Stimulated activated CD8-positive, alpha-beta memory T cell treated with anti-CD3 and anti-CD28 coated beads, Interleukin-15, amount 100 ng/mL, for 4 hours (primary cell): ENCODE measurements around the gene KLHDC10.
"Not testable (repeated sequence)": the region's sequence is repeated elsewhere in the genome, so short reads cannot be mapped to it uniquely, and the experiment has no call there.

Source experiments
- DNase-seq, 2 donors: peaks; one replicate each; pipeline ENCODE4 v3.0.0-alpha.2; 2020; ENCODE audit warnings: low read depth in 2 of 2

Gene KLHDC10

DNA sequence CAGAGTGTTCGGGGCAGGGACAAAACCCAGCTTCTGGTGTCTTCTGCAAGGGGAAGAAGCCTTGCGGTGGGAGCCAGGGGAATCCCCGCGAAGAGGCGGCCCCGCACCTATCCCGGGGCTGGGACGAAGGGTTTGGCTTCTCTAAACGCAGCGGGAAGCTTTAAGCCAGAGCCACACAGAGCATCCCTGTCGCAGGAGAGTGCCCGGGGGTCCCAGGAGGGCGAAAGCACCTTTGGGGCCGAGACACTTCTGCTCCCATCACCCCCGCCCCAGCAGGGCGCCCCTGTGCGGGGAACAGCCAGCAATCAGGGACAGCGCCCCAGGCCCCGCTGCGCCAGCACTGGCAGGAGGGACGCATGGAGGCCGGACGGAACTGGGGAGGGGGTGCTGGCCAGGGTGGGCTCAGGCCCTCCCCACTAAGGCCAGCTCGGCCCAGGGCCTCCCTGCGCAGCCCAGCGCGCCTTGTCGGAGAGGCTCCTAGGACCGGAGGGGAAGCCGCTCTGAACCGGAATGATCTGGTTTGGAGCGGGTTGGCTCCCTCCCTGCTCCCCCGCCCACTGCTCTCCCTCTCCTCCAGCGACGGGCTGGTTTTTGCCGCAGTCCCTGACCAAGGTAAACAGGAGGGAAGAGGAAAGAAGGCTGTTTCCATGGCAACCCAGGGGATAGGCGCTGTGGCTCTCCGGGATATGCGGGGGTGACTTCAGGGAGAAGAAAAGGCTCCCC, 71.0 kb downstream of the KLHDC10 start:
- DNase-seq = no peak

DNA sequence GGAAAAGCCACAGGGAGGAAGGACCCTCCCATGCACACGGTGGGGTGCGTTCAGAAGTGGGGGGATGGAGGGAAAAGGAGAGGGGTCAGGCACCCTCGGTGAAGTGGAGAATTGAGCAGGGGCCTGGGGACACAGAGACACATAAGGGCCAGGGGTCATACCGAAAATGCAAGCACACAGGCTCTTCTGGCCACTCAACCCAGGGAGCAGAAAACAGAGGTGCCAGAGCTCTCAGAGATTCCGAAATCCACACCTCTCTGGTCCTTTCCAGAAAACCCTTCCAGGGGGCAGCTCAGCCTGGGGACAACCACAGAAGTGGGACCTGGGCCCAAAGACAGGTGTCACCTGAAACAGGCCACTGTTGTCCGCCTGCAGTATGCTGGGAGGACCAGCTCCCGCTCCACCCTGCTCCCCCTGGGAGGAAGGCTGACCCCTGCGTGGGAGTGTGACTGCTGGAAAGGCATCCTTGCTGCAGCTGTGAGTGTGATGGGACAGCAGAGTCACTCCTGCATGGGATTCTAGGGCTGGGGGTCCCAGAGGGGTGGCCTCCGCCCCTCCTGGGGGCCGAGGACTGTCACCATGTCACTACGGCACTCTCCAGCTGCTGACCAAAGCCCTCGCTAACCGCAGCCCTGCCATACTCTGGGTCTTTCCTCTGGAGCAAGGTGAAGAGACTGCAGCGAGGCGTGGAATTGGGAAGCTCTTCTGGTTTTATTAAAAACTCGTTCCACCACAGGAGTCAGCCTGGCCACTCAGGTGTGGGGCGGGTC, 71.7 kb downstream of the KLHDC10 start:
- no peak for DNase-seq

DNA sequence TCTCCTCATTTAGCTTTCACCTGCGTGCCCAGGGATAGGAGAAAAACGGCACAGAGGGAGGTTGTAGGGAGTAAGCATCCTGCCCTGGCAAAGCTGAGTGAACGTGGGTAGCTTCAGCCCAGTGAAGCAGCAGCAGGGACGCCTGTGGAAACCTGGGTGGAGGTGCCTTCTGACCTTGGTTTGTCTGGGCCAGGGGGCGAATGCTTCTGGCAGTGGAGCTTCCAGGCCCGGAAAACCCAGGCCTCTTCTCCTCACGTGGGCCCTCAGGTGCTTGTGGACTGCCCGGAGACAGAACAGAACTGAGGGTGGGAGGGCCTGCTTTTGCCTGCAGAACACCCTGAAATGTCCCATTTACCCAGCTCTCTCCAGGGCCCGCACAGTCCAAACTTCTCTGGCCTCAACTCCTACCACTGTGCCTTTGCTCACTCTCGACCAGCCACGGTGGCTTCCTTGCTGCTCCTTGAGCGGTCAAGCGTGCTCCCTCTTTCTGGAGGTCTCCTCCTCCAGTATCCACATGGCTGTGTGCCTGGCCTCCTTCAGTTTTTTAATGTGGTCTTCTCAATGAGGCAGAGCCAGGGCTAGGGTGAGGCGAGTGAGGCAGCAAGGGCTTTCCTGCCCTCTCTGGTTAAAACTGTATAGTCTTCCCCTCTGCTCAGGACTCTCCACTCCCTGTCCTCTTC, 72.5 kb downstream of the KLHDC10 start:
- DNase-seq = no peak

- DNase-seq = no peak
These were observed 73.0 kb downstream of the KLHDC10 start for GRCh38 chr7:130143334-130143732.

DNA sequence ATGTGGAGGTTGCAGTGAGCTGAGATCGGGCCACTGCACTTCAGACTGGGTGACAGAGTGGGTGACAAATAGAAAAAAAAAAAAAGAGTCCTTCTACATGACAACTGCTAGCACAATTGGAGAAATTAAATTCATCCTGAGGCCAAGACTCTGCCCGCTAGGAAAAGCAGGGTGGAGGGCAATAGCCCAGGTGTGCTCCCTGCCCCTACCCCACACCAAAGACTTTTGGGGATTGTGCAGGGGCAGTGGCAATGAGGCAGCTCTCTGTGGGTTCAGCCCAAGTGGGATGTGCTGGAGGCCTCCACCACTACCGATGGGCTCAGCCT, 73.6 kb downstream of the KLHDC10 start:
- no peak for DNase-seq

- DNase-seq = no peak
These were observed 74.2 kb downstream of the KLHDC10 start for GRCh38 chr7:130144312-130145171.

DNA sequence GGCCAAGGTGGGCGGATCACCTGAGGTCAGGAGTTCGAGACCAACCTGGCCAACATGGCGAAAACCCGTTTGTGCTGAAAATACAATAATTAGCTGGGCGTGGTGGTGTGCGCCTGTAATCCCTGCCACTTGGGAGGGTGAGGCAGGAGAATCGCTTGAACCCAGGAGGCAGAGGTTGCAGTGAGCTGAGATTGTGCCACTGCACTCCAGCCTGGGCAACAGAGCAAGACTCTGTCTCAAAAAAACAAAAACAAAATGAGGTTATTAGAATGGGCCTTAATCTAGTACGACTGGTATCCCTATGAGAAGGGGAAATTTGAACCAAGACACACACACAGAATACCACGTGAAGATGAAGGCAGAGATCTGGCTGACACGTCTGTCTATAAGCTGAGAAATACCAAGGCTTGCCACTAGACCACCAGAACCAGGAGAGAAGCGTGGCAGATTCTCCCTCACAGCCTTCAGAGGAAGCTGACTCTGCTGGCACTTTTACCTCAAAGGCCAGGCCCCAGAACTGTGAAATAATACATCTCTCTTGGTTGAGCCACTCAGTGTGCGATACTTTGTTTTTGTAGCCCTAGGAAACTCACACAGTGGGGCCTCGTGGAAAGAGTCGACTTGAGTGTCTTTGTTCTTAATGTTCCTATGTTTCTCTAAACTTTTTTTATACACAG, 75.2 kb downstream of the KLHDC10 start:
- DNase-seq = no peak

- not testable (repeated sequence) for DNase-seq
These were observed 75.8 kb downstream of the KLHDC10 start for GRCh38 chr7:130146142-130146541.

- DNase-seq = no peak
These were observed 76.5 kb downstream of the KLHDC10 start for GRCh38 chr7:130146693-130147405.

- DNase-seq = no peak
These were observed 77.5 kb downstream of the KLHDC10 start for GRCh38 chr7:130147710-130148325.

GRCh38 chr7:130148561-130148960, 78.2 kb downstream of the KLHDC10 start:
- no peak for DNase-seq

GRCh38 chr7:130149281-130150139, 79.2 kb downstream of the KLHDC10 start:
- no peak for DNase-seq

DNA sequence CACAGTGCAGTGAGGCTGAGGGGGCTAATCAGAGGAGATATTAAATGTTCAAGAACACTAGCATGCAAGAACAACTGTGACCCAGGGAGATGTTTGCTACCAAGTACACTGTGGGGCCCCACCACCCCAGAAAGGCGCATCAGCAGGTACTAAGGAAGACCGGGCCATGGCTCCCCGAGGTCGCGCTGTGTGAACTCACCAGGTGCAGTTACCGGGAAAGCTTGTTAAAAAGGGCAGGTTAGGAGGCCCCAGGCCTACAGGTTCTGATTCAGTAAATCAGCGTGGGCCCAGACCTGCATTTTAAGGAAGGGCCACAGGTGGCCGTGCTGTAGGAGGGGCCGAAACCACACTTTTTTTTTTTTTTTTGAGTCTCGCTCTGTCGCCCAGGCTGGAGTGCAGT, 80.3 kb downstream of the KLHDC10 start:
- DNase-seq = no peak

GRCh38 chr7:130151591-130152492, 81.5 kb downstream of the KLHDC10 start:
- DNase-seq = no peak

DNA sequence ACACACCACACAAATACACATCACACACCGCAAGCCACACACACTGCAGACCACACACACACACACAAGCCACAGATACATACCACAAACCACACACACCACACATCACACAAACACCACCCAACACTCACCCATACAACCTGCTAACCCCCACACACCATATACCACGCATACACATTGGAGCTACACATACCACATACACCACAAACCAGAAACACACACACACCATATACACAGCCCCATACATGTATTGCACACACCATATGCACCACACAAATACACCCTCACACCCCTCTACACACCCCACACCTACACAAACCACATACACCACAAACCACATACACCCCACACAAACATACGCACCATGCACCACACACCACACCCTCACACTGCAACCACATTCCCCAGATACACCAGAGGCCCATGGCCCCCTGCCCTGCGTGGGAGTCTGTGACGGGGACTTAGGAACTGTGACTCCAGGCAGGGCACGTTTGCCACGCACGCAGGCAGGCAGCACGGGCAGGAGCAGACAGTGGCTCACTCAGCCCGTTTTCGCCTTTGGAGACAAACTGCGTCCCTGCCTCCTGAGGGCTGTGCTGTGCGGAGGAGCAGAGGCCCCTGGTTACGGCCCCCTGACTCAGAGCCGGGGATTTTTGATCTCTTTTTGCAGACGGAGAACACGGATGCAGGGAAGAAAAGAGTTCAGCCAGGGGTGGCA, 82.3 kb downstream of the KLHDC10 start:
- no peak for DNase-seq

GRCh38 chr7:130153211-130153908, 83.0 kb downstream of the KLHDC10 start:
- DNase-seq = no peak

DNA sequence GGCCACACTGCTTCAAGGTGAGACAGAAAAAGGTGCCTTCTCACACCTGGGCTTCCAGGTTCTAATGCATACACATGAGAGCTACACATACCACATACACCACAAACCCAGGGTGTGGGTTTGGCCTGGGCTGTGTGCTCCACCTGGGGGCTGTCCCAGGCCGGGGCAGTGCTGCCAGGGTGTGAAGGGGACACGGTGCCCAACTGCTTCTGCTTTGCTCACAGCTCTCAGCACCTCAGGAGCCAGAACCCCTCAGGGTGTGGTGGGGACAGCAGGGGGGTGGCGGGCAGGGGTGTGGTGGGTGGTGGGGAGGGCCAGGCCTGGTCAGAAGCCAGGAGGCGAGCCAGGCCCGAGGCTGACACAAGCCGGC, 83.8 kb downstream of the KLHDC10 start:
- no peak for DNase-seq
